ENCODE data around the gene POU6F2. TPM values are rescaled to one million over a fixed set of nuclear protein-coding genes. Genes with fewer than 3 reads are reported as not detected.

The POU6F2 gene
- total RNA-seq, 1 experiment from 2014 or later: not detected

GRCh38 chr7:39317896-39318295 is 340.2 kb downstream of the POU6F2 start:
- in situ Hi-C loops (cut with HindIII; ENCODE audit: low pct_unique_long_range_greater_than_20kb, low sequenced_read_pairs): no loop called here
- POLR2A ChIA-PET: no interaction called here
- TF ChIP-seq TCF7L2 (IDR thresholded peaks at IDR 0.05; ENCODE audit: low read depth, low read length) (no peak), SIN3A (IDR thresholded peaks at IDR 0.05; ENCODE audit: borderline replicate concordance, insufficient read depth, low read depth, low read length) (no peak)
- TF ChIP-seq, protein P1, sequence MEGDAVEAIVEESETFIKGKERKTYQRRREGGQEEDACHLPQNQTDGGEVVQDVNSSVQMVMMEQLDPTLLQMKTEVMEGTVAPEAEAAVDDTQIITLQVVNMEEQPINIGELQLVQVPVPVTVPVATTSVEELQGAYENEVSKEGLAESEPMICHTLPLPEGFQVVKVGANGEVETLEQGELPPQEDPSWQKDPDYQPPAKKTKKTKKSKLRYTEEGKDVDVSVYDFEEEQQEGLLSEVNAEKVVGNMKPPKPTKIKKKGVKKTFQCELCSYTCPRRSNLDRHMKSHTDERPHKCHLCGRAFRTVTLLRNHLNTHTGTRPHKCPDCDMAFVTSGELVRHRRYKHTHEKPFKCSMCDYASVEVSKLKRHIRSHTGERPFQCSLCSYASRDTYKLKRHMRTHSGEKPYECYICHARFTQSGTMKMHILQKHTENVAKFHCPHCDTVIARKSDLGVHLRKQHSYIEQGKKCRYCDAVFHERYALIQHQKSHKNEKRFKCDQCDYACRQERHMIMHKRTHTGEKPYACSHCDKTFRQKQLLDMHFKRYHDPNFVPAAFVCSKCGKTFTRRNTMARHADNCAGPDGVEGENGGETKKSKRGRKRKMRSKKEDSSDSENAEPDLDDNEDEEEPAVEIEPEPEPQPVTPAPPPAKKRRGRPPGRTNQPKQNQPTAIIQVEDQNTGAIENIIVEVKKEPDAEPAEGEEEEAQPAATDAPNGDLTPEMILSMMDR (IDR thresholded peaks at IDR 0.05): no peak
- ATAC-seq (no peak), DNase-seq (ENCODE audit: low read depth, low spot score) (no peak)
- Histone ChIP-seq H3K27me3 (ENCODE audit: control insufficient read depth, insufficient read depth, low read length) (no peaks in the 10 kb centered on the region; the same call in 1 of the 2 replicates), H3K9me3 (ENCODE audit: control insufficient read depth, insufficient read depth, low read depth, low read length) (no peaks in the 10 kb centered on the region), H3K4me1 (ENCODE audit: control insufficient read depth, insufficient read depth, low read length) (no peaks in the 10 kb centered on the region), H3K4me3 (ENCODE audit: low read depth in 2 of 2, low read length in 2 of 2) (no peak overlapping the region), H3K36me3 (ENCODE audit: control insufficient read depth, insufficient read depth, low read length) (no peaks in the 10 kb centered on the region), H3K27ac (ENCODE audit: low read length) (no peak overlapping the region)
- BruUV-seq (replicated peaks): no TSS peak
- CTCF ChIA-PET: no interaction called here
- intact Hi-C loops (cut with micrococcal nuclease; ENCODE audit: unreplicated experiment): no loop called here

GRCh38 chr7:39321245-39321644 is 343.5 kb downstream of the POU6F2 start:
- in situ Hi-C loops (cut with HindIII; ENCODE audit: low pct_unique_long_range_greater_than_20kb, low sequenced_read_pairs): no loop called here
- Histone ChIP-seq H3K4me3 (ENCODE audit: low read depth in 2 of 2, low read length in 2 of 2) (no peak overlapping the region), H3K4me1 (ENCODE audit: control insufficient read depth, insufficient read depth, low read length) (no peaks in the 10 kb centered on the region), H3K27me3 (ENCODE audit: control insufficient read depth, insufficient read depth, low read length) (no peaks in the 10 kb centered on the region), H3K36me3 (ENCODE audit: control insufficient read depth, insufficient read depth, low read length) (no peaks in the 10 kb centered on the region), H3K9me3 (ENCODE audit: control insufficient read depth, insufficient read depth, low read depth, low read length) (no peaks in the 10 kb centered on the region), H3K27ac (ENCODE audit: low read length) (no peak overlapping the region)
- intact Hi-C loops (cut with micrococcal nuclease; ENCODE audit: unreplicated experiment): no loop called here
- POLR2A ChIA-PET: no interaction called here
- DNase-seq (ENCODE audit: low read depth, low spot score) (no peak), ATAC-seq (no peak)
- BruUV-seq (replicated peaks): no TSS peak
- TF ChIP-seq REST (IDR thresholded peaks at IDR 0.05; ENCODE audit: insufficient read depth in 1 of 2, low read depth in 2 of 2, low read length in 1 of 2) (no peak), TCF7L2 (IDR thresholded peaks at IDR 0.05; ENCODE audit: low read depth, low read length) (no peak), POLR2AphosphoS5 (IDR thresholded peaks at IDR 0.05; ENCODE audit: low read depth, low read length) (no peak), SIN3A (IDR thresholded peaks at IDR 0.05; ENCODE audit: borderline replicate concordance, insufficient read depth, low read depth, low read length) (no peak)
- TF ChIP-seq, protein P1 (IDR thresholded peaks at IDR 0.05): no peak
- CTCF ChIA-PET: no interaction called here
